ENCODE measurements around the gene CLCN3. TPM values are rescaled to one million over a fixed set of nuclear protein-coding genes. Genes with fewer than 3 reads are reported as not detected.

Gene CLCN3
- total and polyA plus RNA-seq, 9 donors: 11.8 to 38.5 (median 29.6) TPM

GRCh38 chr4:169659716-169660670, 39.6 kb downstream of the CLCN3 start:
- no peaks in the 10 kb centered on the region for H3K4me1 ChIP-seq (ENCODE audit: insufficient read depth)
- no peaks in the 10 kb centered on the region for H3K27me3 ChIP-seq
- H3K36me3 ChIP-seq: no peaks in the 10 kb centered on the region
- peak overlapping the region; percentile 33 to 70 for H3K27ac ChIP-seq
- no peak for TF ChIP-seq EP300 (IDR thresholded peaks at IDR 0.05)
- TF ChIP-seq POLR2A (IDR thresholded peaks at IDR 0.05): no peak
- no peak for TF ChIP-seq CTCF (IDR thresholded peaks at IDR 0.05)
- H3K4me3 ChIP-seq: peak overlapping the region; percentile 39
- intact Hi-C loops (cut with DNase I): loop anchor here in 1 of 4 donors (5.0 kb wide), 1 partner anchor 43 kb away; no protein-coding TSS in a partner anchor
- H3K9me3 ChIP-seq: no peaks in the 10 kb centered on the region
- DNase-seq: peak; percentile 52 to 84 (median 59)
- 1 to 3% (median 3%) methylated on average over 14 of the region's 14 CpGs for WGBS, 3 donors

DNA sequence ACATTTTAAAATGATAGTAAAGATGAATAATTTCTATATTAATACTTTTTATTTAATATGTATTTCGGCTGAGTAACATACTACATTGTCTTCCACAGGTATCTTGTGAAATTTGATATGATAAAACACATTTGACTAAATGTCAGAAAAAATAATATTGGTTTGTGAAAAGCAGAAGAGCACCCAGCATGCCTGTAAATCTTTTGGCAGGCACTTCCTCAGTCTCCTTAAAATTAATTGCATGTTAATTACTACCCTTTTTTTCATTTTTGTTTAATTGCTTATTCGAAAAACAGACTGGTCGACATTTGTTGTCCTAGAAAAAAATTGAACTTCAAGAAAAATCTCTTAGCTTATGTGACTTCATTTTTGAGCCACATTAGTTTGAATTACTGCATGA, 40.6 kb downstream of the CLCN3 start:
- DNase-seq: no peak
- no peaks in the 10 kb centered on the region for H3K4me1 ChIP-seq (ENCODE audit: insufficient read depth)
- WGBS, 3 donors: 42 to 62% (median 59%) methylated on average over 3 of the region's 3 CpGs
- TF ChIP-seq POLR2A (IDR thresholded peaks at IDR 0.05): no peak
- no peak for TF ChIP-seq CTCF (IDR thresholded peaks at IDR 0.05)
- TF ChIP-seq EP300 (IDR thresholded peaks at IDR 0.05): no peak
- H3K4me3 ChIP-seq: peak overlapping the region; percentile 39
- H3K36me3 ChIP-seq: no peaks in the 10 kb centered on the region
- intact Hi-C loops (cut with DNase I): no loop called here
- H3K9me3 ChIP-seq: no peaks in the 10 kb centered on the region
- H3K27me3 ChIP-seq: no peaks in the 10 kb centered on the region
- H3K27ac ChIP-seq: no peak overlapping the region

DNA sequence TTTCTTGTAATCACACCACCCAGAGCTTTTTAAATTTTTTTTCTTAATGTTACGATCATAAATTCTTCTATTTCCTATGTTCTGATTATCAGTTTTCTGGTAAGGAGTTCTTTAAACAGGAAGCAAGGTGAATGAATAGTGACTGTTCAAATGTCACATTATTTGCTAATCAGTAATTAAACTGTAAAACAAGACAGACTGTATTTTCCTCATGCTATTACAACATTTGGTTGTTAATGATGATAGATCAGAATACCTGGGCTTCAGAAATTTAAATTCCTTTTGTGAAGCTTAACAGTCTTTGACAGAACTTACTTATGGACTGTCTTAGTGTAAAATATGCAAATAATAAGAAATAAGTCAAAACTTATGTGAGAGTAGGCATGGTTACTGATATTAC, 41.4 kb downstream of the CLCN3 start:
- H3K27ac ChIP-seq: no peak overlapping the region
- no peak for DNase-seq
- no peaks in the 10 kb centered on the region for H3K9me3 ChIP-seq
- TF ChIP-seq POLR2A (IDR thresholded peaks at IDR 0.05): no peak
- no peak for TF ChIP-seq EP300 (IDR thresholded peaks at IDR 0.05)
- TF ChIP-seq CTCF (IDR thresholded peaks at IDR 0.05): no peak
- intact Hi-C loops (cut with DNase I): no loop called here
- no peaks in the 10 kb centered on the region for H3K4me1 ChIP-seq (ENCODE audit: insufficient read depth)
- H3K27me3 ChIP-seq: no peaks in the 10 kb centered on the region
- no peak overlapping the region for H3K4me3 ChIP-seq
- no peaks in the 10 kb centered on the region for H3K36me3 ChIP-seq
- WGBS, 3 donors: 95 to 97% (median 95%) methylated on average over 1 of the region's 1 CpG

DNA sequence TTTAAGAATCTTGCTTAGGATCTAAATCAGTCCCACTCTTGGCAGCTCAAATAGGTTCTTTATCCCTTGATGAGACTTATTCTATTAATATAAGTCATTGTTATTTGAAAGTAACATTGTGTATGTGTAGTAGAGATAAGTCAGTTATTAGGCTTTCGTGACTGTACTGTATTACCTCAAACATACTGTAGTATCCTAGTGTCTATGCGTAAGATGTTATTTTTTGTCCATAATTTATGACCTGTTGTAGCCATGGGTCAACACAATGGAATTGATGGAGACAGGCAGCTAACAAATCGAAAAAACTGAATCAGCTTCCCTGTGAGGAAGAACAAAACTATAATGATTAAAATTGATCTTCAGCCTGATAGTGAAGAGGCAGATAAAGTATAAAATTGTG, 41.8 kb downstream of the CLCN3 start:
- no peak for TF ChIP-seq EP300 (IDR thresholded peaks at IDR 0.05)
- TF ChIP-seq CTCF (IDR thresholded peaks at IDR 0.05): no peak
- no peak for TF ChIP-seq POLR2A (IDR thresholded peaks at IDR 0.05)
- intact Hi-C loops (cut with DNase I): no loop called here

More for the DNA sequence above, 41.8 kb downstream of the CLCN3 start:
- H3K27me3 ChIP-seq: no peaks in the 10 kb centered on the region
- H3K4me1 ChIP-seq (ENCODE audit: insufficient read depth): no peaks in the 10 kb centered on the region
- 96 to 99% (median 97%) methylated on average over 3 of the region's 3 CpGs for WGBS, 3 donors
- no peaks in the 10 kb centered on the region for H3K9me3 ChIP-seq
- no peak overlapping the region for H3K27ac ChIP-seq
- DNase-seq: no peak
- H3K4me3 ChIP-seq: no peak overlapping the region
- H3K36me3 ChIP-seq: no peaks in the 10 kb centered on the region
